HG02885 (cell line): ENCODE results near the gene C13orf46.
A peak's percentile ranks its signal among the peaks of the same experiment; 100 is the strongest.

Experiments
- ATAC-seq: cut with Tn5 transposase; IDR thresholded peaks from one replicate; pipeline ENCODE4 v1.9.1; 2021; ENCODE audit warnings: mild to moderate bottlenecking; ENCODE audit not compliant: unreplicated experiment, poor library complexity

C13orf46 gene

DNA sequence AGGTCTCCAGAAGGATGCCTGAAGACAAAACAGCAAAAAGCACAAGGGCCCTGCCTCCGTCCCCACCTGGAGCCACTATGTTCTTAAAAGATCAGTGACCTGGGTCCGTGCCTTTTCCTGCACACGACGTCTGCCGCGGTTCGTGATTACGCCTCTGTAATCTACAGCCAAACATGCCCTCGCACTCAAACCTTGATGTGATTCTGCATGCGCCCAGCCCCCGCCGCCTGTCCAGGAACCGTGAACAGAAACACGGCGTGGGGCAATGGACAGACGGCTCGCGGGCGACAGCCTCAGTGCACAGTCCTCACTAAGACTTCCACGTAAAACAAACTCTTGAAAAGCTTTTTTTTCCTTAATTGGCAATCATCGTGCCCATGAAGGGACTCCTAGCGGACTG lies 15.5 kb downstream of the C13orf46 start:
- ATAC-seq, result no peak

DNA sequence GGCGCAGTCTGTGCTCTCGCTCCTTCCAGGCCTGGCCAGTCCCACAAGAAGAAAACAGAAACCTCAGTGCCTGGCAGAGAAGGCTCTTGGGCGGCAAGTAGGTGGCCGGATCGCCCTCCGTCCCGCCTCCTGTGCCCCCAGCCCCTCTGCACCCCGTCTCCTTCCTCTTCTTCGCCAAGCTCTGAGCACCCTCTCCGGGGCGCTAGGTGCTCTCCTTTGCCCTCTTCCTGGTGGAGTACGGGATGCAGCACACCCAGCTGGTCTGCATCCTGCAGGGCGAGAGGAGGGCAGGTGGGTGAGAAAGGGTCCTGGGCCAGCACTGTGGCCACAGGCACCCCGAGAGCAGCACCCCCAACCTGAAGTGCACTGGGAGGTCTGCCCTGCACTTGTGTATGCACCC lies 17.3 kb downstream of the C13orf46 start:
- no peak for ATAC-seq

DNA sequence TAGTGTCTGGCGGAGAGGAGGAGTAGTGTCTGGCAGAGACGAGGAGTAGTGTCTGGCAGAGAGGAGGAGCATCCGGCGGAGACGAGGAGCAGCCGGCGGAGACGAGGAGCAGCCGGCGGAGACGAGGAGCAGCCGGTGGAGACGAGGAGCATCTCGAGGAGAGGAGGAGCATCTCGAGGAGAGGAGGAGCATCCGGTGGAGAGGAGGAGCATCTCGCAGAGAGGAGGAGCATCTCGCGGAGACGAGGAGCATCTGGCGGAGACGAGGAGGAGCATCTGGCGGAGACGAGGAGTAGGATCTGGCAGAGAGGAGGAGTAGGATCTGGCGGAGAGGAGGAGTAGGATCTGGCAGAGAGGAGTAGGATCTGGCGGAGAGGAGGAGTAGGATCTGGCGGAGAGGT lies 18.2 kb downstream of the C13orf46 start:
- no peak for ATAC-seq

DNA sequence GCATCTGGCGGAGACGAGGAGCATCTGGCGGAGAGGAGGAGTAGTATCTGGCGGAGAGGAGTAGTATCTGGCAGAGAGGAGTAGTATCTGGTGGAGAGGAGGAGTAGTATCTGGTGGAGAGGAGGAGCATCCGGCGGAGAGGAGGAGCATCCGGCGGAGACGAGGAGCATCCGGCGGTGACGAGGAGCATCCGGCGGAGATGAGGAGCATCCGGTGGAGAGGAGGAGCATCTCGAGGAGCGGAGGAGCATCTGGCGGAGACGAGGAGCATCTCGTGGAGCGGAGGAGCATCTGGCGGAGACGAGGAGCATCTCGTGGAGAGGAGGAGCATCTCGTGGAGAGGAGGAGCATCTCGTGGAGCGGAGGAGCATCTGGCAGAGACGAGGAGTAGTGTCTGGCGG lies 18.6 kb downstream of the C13orf46 start:
- no peak for ATAC-seq

DNA sequence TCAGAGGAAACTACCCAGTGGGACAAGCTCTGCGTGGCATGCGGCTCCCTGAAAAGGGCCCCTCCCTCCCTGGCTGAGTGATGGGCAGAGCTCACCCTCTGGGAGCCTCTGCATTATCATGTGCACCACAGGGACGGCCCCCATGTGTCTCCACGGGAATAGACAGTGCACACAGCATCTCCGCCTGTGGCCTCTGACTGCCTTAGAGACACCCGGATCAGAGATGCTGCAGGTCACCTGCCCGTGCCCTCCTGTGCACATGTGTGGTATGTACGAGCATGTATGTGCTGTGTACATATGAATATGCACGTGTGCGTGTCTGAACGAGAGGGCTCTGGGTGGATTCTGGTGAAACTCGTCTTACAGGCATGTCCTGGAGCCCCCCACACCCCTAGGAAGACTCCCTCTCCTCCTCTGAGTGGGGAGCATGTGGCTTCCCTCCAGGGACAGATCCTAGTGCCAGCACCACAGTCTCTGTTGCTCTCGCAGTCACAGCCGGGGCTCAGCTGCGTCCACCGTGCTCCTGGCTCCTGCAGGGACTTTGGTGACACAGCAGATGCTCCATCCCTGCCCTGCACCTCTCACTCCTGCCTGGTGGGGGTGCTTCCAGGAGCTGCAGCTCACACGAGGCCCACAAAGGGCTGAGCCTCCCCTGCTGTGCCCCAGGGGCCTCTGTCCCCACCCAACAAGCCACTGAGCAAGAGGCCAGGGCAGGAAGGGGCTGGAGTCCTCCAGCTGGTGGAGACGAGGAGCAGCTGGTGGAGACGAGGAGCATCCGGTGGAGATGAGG lies 19.6 kb downstream of the C13orf46 start:
- no peak for ATAC-seq

DNA sequence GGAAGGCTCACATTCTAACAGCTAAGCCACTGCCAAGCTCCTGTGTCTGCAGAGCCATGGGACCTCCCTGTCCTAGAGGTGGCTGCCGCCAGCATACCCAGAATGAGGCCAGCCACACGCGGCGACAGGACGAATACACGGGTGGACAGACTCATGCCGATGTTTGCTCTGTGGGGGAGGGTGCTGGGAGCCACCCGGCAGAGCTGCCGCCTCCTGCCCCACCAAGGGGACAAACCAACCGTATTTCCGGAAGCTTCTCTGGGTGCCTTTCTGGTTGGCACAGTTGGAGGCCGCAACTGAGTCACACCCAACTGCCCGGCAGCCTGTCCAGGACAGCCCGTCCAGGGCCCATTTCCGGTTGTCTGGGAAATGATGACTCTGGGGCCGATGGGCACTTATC lies 20.3 kb downstream of the C13orf46 start:
- ATAC-seq, result no peak

DNA sequence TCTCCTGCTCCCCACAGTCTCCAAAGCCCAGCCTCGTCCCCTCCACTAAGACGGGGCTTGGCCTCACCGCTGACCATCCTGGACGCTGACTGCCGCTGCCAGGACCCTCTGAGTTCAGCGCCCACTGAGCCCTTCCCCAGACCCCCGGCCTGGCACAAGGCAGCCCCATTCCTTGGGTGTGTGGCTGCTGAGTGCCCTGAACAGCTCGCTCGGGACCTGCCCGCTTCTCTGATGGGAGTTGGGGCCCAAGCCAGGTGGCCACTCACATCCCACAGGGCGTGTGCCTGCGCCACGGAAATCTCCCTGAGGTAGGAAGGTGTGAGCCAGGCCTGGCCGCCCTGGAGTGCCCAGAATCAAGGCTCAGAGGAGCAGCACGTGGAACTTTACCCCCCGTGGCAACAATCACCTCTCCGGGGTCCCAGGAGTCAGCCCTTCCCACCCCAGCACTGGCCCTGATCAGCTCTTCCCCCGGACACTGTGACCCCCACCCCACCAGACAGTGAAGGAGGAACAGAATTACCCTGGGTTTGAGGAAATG lies 20.8 kb downstream of the C13orf46 start:
- ATAC-seq, result no peak

DNA sequence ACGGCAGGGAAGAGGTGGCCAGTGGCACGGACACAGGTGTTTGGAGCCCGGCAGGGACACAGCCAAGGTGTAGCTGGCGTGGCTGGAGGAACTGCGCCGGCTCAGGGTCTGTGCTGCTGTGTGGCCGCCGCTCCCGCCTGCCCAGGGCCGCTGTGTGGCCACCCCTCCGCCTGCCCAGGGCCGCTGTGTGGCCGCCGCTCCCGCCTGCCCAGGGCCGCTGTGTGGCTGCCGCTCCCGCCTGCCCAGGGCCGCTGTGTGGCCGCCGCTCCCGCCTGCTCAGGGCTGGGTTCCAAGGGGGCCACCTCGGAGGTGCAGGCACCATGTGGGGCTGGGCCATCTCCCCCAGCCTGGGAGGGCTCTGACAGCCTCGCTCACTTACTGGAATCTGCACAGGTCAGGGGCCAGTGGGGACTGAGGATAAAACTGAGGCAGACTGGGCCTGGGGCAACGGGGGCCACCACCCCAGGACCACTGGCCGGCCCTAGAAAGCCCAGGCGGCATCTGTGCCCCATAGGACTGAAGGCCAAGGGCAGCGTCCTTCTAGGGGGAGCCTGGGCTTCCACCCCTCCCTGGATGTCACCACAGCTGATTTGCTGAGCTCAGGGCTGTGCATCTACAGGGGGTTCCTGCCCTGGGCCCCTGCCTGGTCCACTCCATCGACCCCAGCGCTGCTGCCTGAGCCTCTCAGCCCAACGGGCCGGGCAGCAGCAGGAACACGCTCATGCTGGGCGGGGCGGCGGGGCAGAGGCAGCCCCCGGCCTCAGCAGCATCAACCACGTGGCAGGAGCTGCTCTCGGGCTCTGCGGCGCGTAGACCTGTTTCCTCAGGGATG lies 21.5 kb downstream of the C13orf46 start:
- ATAC-seq, result no peak

DNA sequence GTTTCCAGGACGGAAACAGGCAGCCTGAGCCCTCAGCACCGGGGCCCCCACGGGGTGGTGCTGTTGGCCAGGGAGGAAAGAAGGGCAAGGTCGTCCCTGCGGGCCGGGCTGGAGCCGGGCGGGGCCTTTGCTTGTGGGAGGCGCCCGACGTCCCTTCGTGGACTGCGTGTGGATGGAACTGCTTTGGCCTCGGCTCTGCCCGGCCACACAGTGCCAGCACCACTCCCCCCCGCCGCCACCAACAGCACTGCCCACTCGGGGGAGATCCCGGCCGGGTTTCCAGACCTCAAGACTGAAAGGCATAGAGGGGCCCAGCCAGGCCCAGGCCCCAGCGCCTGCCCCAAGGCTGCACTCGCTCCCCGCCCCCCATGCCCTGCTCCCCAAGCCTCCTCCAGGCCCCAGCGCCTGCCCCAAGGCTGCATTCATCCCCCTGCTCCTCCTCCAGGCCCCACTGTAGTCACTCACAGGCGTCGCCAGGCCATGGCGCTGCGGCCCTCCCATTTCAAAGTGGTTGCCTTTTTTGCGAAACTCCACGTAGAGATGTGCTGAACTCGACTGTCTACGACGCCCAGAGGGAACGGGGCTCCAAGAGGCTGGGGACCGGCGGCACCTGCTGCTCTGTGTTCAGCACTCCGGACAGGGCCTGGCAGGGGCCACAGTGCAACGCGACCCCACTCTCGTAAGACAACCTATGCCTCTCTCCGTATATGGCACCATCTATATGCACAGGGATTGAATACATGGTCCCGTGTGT lies 22.5 kb downstream of the C13orf46 start:
- peak; percentile 80 for ATAC-seq

DNA sequence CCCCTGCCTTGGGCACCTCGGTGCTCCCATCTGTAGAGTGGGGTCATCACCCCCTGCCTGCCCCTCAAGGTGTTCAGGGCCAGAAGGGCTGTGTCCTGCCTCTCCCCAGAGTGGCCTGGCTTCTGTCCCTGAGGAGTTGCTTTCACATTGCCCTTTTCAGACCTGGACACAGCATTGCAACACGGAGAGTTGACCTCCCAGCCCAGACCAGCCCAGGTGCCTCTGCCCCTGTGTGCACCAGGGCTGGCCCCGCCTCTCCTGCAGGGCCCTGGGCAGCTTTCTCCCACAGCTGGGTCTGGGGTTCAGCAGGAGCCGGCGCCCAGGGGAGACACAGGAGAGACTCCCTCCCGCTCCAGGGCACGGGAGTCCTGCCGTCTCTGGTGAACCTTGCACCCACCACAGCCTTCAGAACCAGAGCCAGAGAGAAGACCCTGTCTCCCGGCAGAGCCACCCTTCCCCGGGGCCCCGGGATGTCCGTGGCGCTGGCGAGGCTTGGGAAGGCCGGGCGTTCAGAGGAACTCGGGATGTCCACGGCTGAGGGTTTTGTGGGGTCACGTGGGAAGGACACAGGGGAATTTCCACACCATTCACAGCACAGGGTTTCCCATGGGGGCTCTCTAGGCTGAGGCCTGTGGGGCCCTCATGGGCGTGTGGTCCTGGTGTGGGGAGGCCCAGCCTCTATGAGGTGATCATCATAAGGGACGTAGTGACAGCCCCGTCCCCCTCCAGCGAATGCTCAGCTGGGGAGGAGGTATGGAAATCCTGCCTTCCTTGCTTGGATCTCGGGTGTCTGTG lies 23.2 kb downstream of the C13orf46 start:
- peak; percentile 19 for ATAC-seq

DNA sequence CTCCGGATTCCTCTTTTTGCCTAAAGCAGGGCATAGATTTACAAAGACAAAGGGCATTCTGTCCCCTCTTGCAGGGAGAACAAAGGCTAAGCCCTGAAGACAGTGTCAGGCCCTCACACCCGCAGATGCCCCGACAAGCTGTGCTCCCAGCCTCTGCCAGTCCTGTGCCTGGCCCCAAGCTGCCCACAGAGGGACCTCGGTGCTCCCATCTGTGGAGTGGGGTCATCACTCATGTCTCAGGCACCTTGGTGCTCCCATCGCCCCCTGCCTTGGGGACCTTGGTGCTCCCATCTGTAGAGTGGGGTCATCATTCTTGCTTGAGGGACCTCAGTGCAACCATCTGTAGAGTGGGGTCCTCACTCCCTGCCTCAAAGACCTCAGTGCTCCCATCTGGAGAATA lies 24.3 kb downstream of the C13orf46 start:
- ATAC-seq, result no peak

DNA sequence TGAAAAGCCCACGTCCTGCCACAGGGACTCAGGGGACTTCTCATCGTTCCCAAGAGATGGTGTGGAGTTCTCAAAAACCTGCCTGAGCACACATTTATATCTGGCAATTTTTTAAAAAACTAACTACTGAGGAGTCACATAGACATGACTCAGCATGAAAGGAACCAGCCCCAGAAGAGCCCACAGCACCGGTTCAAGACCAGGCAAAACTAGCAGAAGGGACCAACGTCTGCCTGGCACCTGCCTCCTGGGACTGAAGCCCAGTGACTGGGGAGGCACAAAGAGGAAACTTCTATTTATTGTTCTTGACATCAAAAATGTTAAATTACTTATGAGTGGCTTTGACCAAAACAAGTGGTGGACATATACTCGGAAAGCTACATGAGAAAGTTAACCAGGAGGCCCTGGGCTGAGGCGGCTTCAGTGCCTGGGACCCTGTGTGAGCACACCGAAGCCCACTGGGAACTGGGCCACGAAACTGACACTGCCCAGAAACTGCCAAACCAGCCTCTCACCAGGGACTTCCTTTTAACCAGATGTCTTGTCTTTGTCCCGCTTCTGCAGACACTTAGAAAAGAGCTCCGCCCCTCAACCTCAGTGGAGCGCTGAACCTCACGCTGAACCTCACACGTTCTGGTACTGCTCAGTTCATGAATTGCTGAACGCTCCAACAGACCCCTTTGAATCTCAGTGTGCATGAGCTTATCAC lies 25.7 kb downstream of the C13orf46 start:
- no peak for ATAC-seq

DNA sequence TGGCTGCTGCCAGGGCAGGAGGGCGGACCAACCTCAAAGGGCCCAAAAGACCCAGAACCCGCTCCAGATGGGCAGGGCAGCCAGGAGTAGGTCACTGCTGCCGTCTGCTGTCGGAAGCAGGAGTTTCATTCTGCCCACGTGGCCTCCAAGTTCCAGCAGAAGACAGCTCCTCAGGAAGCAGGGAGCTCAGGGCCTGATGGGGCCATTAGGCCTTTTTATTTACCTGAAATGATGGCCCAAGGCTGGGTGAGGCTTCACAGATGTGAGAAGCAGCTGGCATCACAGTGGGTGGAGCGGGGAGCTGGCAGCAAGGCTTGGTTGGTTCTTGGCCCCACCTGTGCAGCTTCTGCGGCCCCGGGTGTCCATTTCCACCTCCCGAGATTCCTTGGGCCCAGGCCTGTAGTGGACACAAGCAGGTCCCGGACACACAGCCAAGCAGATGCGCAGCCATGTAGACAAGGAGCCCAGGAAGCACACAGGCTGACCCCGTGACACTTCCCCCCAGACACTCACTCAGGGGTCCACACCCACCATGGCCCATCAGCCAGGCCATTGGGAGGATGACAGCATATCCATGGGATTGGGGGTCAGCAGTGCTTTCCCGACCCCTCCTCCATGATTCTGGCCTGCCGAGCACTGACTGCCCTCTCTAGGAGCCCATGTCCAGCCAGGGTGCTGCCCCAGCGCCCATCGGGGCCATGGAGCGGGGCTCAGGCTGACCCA lies 26.4 kb downstream of the C13orf46 start:
- ATAC-seq, result no peak

DNA sequence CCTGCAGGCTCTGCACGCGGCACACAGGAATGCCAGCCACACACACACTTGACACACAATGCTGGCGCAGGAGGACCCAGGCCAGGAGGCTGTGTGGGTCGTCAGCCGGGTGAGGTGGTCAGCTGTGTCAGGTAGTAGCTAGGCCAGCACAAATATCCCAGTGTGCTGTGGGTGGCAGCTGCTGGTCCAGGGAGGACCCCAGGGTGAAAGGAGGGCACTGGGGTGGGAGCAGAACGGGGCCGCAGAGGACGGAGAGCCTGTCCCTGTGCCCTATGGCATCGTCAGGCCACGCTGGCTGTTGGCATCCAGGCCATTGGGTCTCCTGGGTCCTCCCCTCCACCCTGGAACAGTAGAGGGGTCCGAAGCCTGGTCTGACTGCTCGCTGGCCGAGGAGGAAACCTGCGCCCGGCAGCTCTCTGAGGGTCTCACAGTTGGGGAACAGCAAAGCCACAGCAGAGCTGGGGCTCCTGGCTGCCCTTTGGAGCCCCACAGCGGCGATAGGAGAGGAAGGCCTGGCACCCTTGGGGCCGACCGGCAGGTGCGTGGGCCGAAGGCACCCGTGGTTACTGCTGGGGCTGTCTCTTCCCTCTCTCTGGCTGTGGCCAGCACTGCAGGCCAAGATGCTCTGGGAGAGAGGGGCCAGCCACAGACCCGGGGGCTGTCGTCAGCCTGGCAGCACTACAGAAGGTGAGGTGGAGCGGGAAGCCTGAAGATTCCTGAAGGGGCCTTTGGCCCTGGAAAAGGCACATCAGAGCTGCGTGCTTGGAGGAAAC lies 27.3 kb downstream of the C13orf46 start:
- ATAC-seq, result no peak

DNA sequence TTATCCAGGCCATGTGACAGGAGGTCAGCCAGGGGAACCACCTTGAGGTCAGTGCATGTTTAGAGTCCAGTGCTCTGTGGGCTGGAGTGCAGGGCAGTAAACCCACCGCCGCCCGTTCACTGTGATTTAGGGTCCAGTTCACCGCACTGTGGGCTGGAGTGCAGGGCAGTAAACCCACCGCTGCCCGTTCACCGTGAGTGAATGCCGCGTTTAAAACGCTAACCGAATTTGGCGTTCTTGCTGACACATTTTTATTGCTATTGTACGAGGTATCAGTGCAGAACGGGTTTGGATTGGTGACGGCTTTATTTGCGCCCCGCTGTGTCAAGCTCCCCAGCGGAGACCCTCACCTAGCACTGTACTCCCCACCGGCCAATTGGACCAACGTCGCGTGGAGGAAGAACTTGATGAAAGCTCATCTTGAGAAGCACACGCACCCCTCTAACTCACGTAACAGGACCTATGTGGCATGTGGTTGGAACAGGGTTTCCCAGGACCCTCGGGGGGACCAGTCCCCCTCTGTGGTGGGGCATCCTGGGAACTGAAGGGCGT lies 27.9 kb downstream of the C13orf46 start:
- ATAC-seq, result no peak

DNA sequence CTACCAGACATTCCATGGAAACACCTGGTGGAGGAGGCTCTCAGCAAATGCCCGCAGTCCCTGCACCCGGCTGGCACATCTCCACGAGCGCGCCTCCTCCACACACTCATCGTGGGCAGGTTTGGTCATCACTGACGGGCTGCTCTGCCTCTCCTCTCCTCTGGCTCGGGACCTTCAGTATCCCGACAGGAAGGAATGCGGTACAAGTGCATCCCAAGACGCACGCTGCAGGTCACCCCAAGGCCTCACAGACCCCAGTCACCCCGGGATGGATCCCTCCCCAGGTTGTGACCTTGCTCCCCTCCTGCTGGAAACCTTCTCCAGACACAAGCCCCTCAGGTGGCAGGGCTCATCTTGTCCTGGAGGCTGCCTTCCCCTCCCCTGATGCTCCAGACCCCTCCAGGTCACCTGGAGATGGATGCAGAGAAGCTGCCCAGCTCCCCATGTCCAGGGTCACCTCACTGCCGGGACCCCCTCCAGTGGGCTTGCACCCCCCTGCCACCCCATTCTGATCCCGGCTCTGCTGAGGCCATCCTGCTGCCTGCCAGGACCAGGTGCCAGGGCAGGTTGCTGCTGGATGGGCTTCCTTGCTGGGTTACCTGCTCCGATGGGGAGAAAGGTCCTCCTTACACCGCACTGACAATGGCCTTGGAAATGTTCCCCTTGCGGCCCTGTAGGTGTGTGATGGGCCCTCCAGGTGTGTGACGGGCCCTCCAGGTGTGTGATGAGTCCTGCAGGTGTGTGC lies 29.9 kb downstream of the C13orf46 start:
- ATAC-seq, result no peak

DNA sequence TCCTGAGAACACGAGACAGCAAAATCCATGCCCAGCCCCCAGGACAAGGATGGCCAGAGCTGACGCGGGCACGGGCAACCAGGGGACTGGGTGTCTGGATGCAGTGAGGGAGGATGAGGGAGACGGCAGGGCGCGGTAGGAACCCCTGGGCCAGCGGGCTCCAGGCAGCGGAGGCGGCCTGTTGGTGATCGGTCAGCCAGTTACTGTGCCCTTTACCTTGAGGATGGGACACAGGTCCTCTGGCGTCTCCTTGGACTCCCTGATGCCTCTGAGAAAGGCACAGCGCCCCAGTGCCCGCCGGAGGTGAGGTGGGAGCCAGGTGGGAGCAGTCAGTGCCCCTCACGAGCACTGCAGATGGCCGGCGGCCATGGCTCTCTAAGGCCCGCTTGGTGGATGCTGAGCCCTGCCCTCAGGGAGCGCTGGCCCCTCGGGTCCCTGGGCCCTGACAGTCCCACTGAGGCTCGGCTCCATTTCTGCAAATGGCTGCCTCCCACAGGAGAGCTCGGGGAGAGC lies 31.2 kb downstream of the C13orf46 start:
- no peak for ATAC-seq
